Mesendoderm (in vitro differentiated cells): ENCODE data around the gene GRK3.

Experiments used
- DNase-seq: peaks from one replicate; pipeline ENCODE4 v3.0.0; 2013
- H2AK5ac ChIP-seq: 2 replicates; pipeline ENCODE4 v1.6.1; 2013; ENCODE audit warnings: low read length, inconsistent platforms
- H2BK120ac ChIP-seq: 2 replicates; pipeline ENCODE4 v1.6.1; 2013; ENCODE audit warnings: low read depth, mild to moderate bottlenecking, low read length, moderate library complexity, mixed read lengths
- H2BK15ac ChIP-seq: replicated peaks from 2 replicates; pipeline ENCODE4 v1.6.1; 2013; ENCODE audit warnings: low read depth, mild to moderate bottlenecking, moderate library complexity
- H2BK5ac ChIP-seq: 2 replicates; pipeline ENCODE4 v1.6.1; 2013; ENCODE audit warnings: low read length, inconsistent platforms
- H3K18ac ChIP-seq: 2 replicates; pipeline ENCODE4 v1.6.1; 2013; ENCODE audit warnings: mild to moderate bottlenecking, low read length, mixed read lengths
- H3K23ac ChIP-seq: one replicate; pipeline ENCODE4 v1.6.1; 2013; ENCODE audit warnings: low read length
- H3K27ac ChIP-seq: 2 replicates; pipeline ENCODE4 v1.5.1; 2013; ENCODE audit warnings: low read depth, mild to moderate bottlenecking, inconsistent platforms, low read length, moderate library complexity
- H3K27me3 ChIP-seq: 2 replicates; pipeline ENCODE4 v1.6.1; 2013; ENCODE audit warnings: low read length, control low read depth, mild to moderate bottlenecking, inconsistent platforms; ENCODE audit not compliant: insufficient read depth, poor library complexity
- H3K36me3 ChIP-seq: 2 replicates; pipeline ENCODE4 v1.6.1; 2013; ENCODE audit warnings: low read length, inconsistent platforms; ENCODE audit not compliant: control insufficient read depth, insufficient read depth
- H3K4ac ChIP-seq: one replicate; pipeline ENCODE4 v1.6.1; 2013; ENCODE audit warnings: low read depth, mild to moderate bottlenecking, low read length, moderate library complexity
- H3K4me1 ChIP-seq: 2 replicates; pipeline ENCODE4 v1.6.1; 2013; ENCODE audit warnings: low read depth, low read length, inconsistent platforms; ENCODE audit not compliant: control insufficient read depth
- H3K4me2 ChIP-seq: 2 replicates; pipeline ENCODE4 v1.6.1; 2013; ENCODE audit warnings: low read length
- H3K4me3 ChIP-seq: 2 replicates; pipeline ENCODE4 v1.5.1; 2013; ENCODE audit warnings: mild to moderate bottlenecking, low read length
- H3K56ac ChIP-seq: one replicate; pipeline ENCODE4 v1.6.1; 2013; ENCODE audit warnings: low read length
- H3K79me1 ChIP-seq: 2 replicates; pipeline ENCODE4 v1.6.1; 2013; ENCODE audit warnings: low read length, inconsistent platforms
- H3K79me2 ChIP-seq: 2 replicates; pipeline ENCODE4 v1.6.1; 2013; ENCODE audit warnings: mild to moderate bottlenecking, low read length; ENCODE audit not compliant: control insufficient read depth, insufficient read depth
- H3K9ac ChIP-seq: 2 replicates; pipeline ENCODE4 v1.6.1; 2013; ENCODE audit warnings: low read length, inconsistent platforms
- H4K5ac ChIP-seq: one replicate; pipeline ENCODE4 v1.6.1; 2013; ENCODE audit warnings: low read length
- H4K8ac ChIP-seq: one replicate; pipeline ENCODE4 v1.6.1; 2013; ENCODE audit warnings: low read depth, mild to moderate bottlenecking, control low read depth, low read length, moderate library complexity
- WGBS: extraction: QIAGEN DNeasy Blood & Tissue Kit; methylation state at CpG from one replicate; pipeline ENCODE4 v1.1.7; 2013; ENCODE audit warnings: low lambda C conversion rate, missing lambda C conversion rate; ENCODE audit not compliant: insufficient coverage; ENCODE audit errors: extremely low coverage; 5-methylcytosine and 5-hydroxymethylcytosine counted together

GRK3 gene

DNA sequence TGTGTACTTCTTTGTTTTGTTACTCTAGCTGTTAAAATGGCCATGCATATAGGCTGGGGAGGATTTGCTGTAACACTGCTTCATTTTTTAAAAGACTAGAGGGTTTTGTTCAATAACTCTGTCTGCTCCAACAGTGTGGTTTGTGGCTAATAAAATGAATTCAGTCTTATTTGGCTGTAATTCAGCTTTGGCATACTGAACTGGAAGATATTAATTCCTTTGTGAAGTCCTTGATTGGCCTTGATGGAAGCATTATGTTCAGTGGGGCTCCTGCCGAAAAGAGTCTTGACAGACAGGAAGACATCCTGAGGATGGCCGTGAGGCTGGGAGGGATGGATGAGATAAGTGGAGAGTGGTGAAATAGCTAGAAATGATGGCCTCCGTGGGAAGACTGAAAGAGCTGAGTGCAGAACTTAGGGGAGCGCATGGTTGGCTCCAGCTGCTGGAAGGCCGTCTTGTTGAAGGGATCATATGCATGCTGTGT, 132.7 kb downstream of the GRK3 start:
- H2BK120ac ChIP-seq: no peak overlapping the region
- H3K4me1 ChIP-seq: no peaks in the 10 kb centered on the region
- no peak overlapping the region for H3K4me2 ChIP-seq
- H3K4me3 ChIP-seq: no peak overlapping the region
- no peak overlapping the region for H3K18ac ChIP-seq
- no peak overlapping the region for H3K9ac ChIP-seq
- no peak overlapping the region for H2BK5ac ChIP-seq
- H3K36me3 ChIP-seq: no peaks in the 10 kb centered on the region
- H2AK5ac ChIP-seq: no peak overlapping the region
- H4K8ac ChIP-seq: no peak overlapping the region
- H4K5ac ChIP-seq: no peak overlapping the region
- WGBS: no CpG with 5 or more reads among the region's 5 CpGs
- H3K27me3 ChIP-seq: no peaks in the 10 kb centered on the region
- H3K79me2 ChIP-seq: no peaks in the 10 kb centered on the region
- no peak for DNase-seq
- H3K4ac ChIP-seq: no peak overlapping the region
- H3K23ac ChIP-seq: no peak overlapping the region
- H3K56ac ChIP-seq: no peak overlapping the region
- H3K27ac ChIP-seq: no peak overlapping the region
- no peak overlapping the region for H2BK15ac ChIP-seq
- H3K79me1 ChIP-seq: no peaks in the 10 kb centered on the region

DNA sequence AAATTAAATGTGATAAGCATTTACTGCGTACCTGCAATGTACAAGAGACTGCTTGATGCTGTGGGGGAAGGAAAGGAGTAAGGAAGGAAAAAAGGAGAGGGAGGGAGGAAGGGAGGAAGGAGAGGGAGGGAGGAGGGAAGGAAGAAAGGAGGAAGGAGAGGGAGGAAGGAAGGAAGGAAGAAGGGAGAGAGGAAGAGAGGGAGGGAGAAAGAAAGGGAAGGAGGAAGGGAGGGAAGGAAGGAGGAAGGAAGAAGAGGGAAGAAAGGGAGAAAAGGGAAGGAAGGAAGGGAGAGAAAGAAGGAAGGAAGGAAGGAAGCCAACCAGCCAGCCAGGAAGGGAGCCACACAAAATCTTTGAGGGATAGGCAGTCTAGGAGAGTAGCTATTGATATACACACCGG, 133.5 kb downstream of the GRK3 start:
- Histone ChIP-seq H3K27me3 (no peaks in the 10 kb centered on the region), H2AK5ac (no peak overlapping the region), H2BK5ac (no peak overlapping the region)

DNA sequence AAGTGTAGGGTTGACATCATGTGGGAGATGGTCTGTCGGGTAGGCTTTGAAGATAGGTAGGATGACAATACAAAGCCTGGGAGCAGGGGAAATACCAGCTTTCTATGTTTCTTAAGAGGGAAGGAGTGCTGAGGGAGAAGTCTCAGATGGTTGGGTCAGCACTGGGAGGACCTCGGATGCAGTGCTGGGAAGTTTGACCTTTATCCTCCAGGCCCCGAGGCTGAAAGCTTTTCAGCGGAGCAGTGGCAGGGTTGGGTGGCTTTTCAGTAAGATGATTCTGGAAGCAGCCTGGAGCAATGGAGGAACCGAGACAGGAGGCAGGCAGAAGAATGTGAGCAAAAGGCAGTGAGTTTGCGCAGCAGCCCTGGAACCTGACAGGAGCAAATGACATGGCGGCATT, 134.0 kb downstream of the GRK3 start:
- no peak overlapping the region for H3K27ac ChIP-seq
- no peak overlapping the region for H3K9ac ChIP-seq
- H3K79me2 ChIP-seq: no peaks in the 10 kb centered on the region
- H4K5ac ChIP-seq: no peak overlapping the region
- no peak overlapping the region for H2AK5ac ChIP-seq
- H3K18ac ChIP-seq: no peak overlapping the region
- H2BK5ac ChIP-seq: no peak overlapping the region
- no peak overlapping the region for H3K4me3 ChIP-seq
- H2BK120ac ChIP-seq: no peak overlapping the region
- no peaks in the 10 kb centered on the region for H3K4me1 ChIP-seq
- H3K4me2 ChIP-seq: no peak overlapping the region
- H2BK15ac ChIP-seq: no peak overlapping the region
- no peak overlapping the region for H3K23ac ChIP-seq
- H4K8ac ChIP-seq: no peak overlapping the region
- H3K27me3 ChIP-seq: no peaks in the 10 kb centered on the region
- DNase-seq: no peak
- no peak overlapping the region for H3K56ac ChIP-seq
- H3K4ac ChIP-seq: no peak overlapping the region
- no CpG with 5 or more reads among the region's 7 CpGs for WGBS
- H3K79me1 ChIP-seq: no peaks in the 10 kb centered on the region
- H3K36me3 ChIP-seq: no peaks in the 10 kb centered on the region

More for the DNA sequence above, 133.5 kb downstream of the GRK3 start:
- Histone ChIP-seq H3K4me3 (no peak overlapping the region), H4K5ac (no peak overlapping the region), H3K9ac (no peak overlapping the region), H3K23ac (no peak overlapping the region), H3K79me1 (no peaks in the 10 kb centered on the region), H3K4ac (no peak overlapping the region), H2BK15ac (no peak overlapping the region), H4K8ac (no peak overlapping the region), H3K4me2 (no peak overlapping the region), H3K27ac (no peak overlapping the region), H3K79me2 (no peaks in the 10 kb centered on the region), H2BK120ac (no peak overlapping the region), H3K56ac (no peak overlapping the region), H3K18ac (no peak overlapping the region), H3K36me3 (no peaks in the 10 kb centered on the region), H3K4me1 (no peaks in the 10 kb centered on the region)
- DNase-seq: no peak
- WGBS: no CpG with 5 or more reads among the region's 2 CpGs

DNA sequence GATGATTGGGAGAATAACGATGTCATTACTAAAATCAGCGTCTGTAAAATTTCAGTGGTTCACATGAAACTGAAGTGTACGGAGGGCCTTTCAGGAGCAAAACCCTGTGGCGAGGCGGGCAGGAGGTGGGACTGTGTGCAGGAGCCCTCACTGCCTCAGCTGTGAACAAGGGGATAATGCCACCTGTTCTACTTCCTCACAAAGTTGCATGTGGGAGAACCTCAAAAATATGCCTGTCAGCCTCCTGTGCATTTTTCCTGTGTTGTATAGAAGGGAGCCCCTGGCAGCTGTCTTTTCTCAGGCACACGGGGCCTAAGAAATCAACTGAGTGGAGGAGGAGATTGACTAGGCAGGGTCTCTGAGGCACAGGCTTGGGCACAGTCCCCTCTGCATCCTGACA, 134.5 kb downstream of the GRK3 start:
- H2AK5ac ChIP-seq: no peak overlapping the region
- H3K36me3 ChIP-seq: no peaks in the 10 kb centered on the region
- no peak overlapping the region for H3K9ac ChIP-seq
- no peak overlapping the region for H3K4me3 ChIP-seq
- H3K4ac ChIP-seq: no peak overlapping the region
- no peak overlapping the region for H4K8ac ChIP-seq
- H3K4me1 ChIP-seq: no peaks in the 10 kb centered on the region
- no peak overlapping the region for H2BK120ac ChIP-seq
- H3K4me2 ChIP-seq: no peak overlapping the region
- H3K27me3 ChIP-seq: no peaks in the 10 kb centered on the region
- no peak overlapping the region for H3K23ac ChIP-seq
- 100% methylated on average over 1 of the region's 6 CpGs for WGBS
- H3K27ac ChIP-seq: no peak overlapping the region
- H2BK5ac ChIP-seq: no peak overlapping the region
- no peak overlapping the region for H3K56ac ChIP-seq
- DNase-seq: no peak
- no peak overlapping the region for H2BK15ac ChIP-seq
- no peaks in the 10 kb centered on the region for H3K79me1 ChIP-seq
- no peak overlapping the region for H3K18ac ChIP-seq
- no peak overlapping the region for H4K5ac ChIP-seq
- H3K79me2 ChIP-seq: no peaks in the 10 kb centered on the region

DNA sequence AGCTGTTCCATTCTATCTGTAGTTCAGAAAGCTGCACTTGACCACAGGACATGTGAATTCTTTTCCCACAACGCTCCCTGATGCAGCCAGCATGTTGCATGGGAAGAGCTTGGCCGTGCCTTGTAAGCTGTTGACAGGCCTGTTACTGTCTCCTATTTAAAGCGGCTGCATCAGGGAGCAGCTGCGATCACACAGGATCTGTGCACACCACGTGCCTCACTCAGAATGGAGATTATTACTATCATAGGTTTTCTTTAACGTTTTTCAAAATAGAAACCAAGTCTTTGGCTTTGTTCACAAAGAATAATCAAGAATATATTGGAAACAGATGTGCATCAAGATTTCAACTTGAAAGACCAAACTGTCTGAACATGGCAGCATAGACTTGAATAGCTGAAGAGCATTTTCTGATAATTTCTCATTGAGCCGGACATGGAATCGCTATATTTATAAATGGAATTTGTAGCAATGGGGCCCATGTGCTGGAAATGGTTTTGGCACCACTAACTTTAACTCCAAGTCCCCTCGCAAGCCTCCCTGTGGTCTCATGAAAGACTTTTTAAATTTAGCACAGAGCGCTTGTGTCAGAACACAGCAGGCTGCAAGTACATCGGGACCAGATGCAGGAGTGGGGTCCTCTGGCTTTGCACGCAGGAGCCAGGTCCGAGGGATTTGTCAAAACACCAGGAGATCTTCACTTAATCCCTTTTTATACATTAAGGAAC, 136.7 kb downstream of the GRK3 start:
- WGBS: no CpG with 5 or more reads among the region's 13 CpGs
- no peaks in the 10 kb centered on the region for H3K36me3 ChIP-seq
- no peak overlapping the region for H4K5ac ChIP-seq
- no peak overlapping the region for H2AK5ac ChIP-seq
- no peak overlapping the region for H3K18ac ChIP-seq
- no peaks in the 10 kb centered on the region for H3K79me1 ChIP-seq
- no peak overlapping the region for H2BK5ac ChIP-seq
- no peaks in the 10 kb centered on the region for H3K79me2 ChIP-seq
- no peak overlapping the region for H3K4ac ChIP-seq
- no peak overlapping the region for H3K56ac ChIP-seq
- H3K27ac ChIP-seq: no peak overlapping the region
- H3K27me3 ChIP-seq: no peaks in the 10 kb centered on the region
- no peak overlapping the region for H2BK120ac ChIP-seq
- no peak overlapping the region for H2BK15ac ChIP-seq
- H3K9ac ChIP-seq: no peak overlapping the region
- no peak overlapping the region for H3K23ac ChIP-seq
- H3K4me3 ChIP-seq: no peak overlapping the region
- no peak for DNase-seq
- H3K4me2 ChIP-seq: no peak overlapping the region
- H3K4me1 ChIP-seq: no peaks in the 10 kb centered on the region
- H4K8ac ChIP-seq: no peak overlapping the region

DNA sequence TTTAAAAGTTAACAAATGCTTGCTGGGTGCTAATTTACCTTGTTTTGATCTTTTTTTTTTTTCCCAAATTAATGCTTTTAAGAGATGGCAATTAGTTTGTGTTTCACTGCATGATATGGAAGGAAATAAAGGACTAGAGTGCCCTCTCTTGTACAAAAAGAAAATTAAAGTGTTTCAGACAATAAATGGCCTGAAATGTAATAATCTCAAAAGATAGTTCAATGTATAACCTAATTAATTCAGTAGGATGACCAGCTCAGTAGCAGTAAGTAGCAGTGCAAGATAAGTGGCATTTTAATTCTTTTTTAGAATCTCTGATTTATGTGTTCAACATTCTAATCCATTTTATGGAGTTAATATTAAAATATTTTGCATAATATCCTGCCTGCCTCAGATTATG, 137.6 kb downstream of the GRK3 start:
- H3K23ac ChIP-seq: no peak overlapping the region
- H3K36me3 ChIP-seq: no peaks in the 10 kb centered on the region
- no peak overlapping the region for H4K8ac ChIP-seq
- H3K27ac ChIP-seq: no peak overlapping the region
- H2BK15ac ChIP-seq: no peak overlapping the region
- no peak overlapping the region for H2AK5ac ChIP-seq
- H4K5ac ChIP-seq: no peak overlapping the region
- H2BK120ac ChIP-seq: no peak overlapping the region
- DNase-seq: no peak
- H3K27me3 ChIP-seq: no peaks in the 10 kb centered on the region
- H3K4me3 ChIP-seq: no peak overlapping the region
- no peak overlapping the region for H3K4ac ChIP-seq
- no peak overlapping the region for H3K9ac ChIP-seq
- H3K56ac ChIP-seq: no peak overlapping the region
- no peaks in the 10 kb centered on the region for H3K79me1 ChIP-seq
- H3K18ac ChIP-seq: no peak overlapping the region
- H3K4me1 ChIP-seq: no peaks in the 10 kb centered on the region
- H3K4me2 ChIP-seq: no peak overlapping the region
- no peaks in the 10 kb centered on the region for H3K79me2 ChIP-seq
- no peak overlapping the region for H2BK5ac ChIP-seq
